Caco-2 (cell line): ENCODE data around the gene DDX31. TPM values are rescaled to one million over a fixed set of nuclear protein-coding genes. Genes with fewer than 3 reads are reported as not detected.

Experiments
- BruUV-seq: library from RNA; stranded (reverse); fragments of 400-500 nt; replicated peaks from 2 replicates; lab custom pipeline; 2021; lab: Mats Ljungman, UMichigan
- CTCF ChIA-PET: fragments of 300-600 bp; sonication (Branson Sonifier 250); formaldehyde crosslinking; loops from one replicate; lab custom pipeline; 2022; ENCODE audit warnings: antibody characterized with exemption; lab: Charles Lee
- POLR2A ChIA-PET: fragments of 300-600 bp; sonication (Branson Sonifier 250); formaldehyde crosslinking; loops from one replicate; lab custom pipeline; 2022; ENCODE audit warnings: antibody characterized with exemption; lab: Charles Lee
- DNase-seq, 2 experiments: peaks; one replicate each; pipeline versions ENCODE4 v3.0.0 to v3.0.0-alpha.2; 2020 to 2022
- H3K27me3 ChIP-seq: replicated peaks from 2 replicates; pipeline ENCODE4 v1.6.0; 2011; ENCODE audit warnings: low read length; ENCODE audit not compliant: control insufficient read depth, insufficient read depth
- H3K36me3 ChIP-seq: 2 replicates; pipeline ENCODE4 v1.5.1; 2011; ENCODE audit warnings: low read length; ENCODE audit not compliant: control insufficient read depth, insufficient read depth
- H3K4me1 ChIP-seq: fragments of 250-450 bp; sonication (Bioruptor Pico); 2 replicates; pipeline ENCODE4 v1.5.1; 2020; ENCODE audit warnings: mild to moderate bottlenecking
- H3K4me3 ChIP-seq: 2 replicates; pipeline ENCODE4 v1.5.1; 2011; ENCODE audit warnings: low read depth, mild to moderate bottlenecking, control low read depth, low read length
- H3K9me3 ChIP-seq: fragments of 250-450 bp; sonication (Bioruptor Pico); 2 replicates; pipeline ENCODE4 v1.5.1; 2020; ENCODE audit warnings: mild to moderate bottlenecking, moderate library complexity
- H3K27ac Mint-ChIP-seq: one replicate; pipeline ENCODE4 v1.8.0; 2022; ENCODE audit warnings: mixed read lengths; ENCODE audit not compliant: unreplicated experiment
- H3K27me3 Mint-ChIP-seq: one replicate; pipeline ENCODE4 v1.8.0; 2022; ENCODE audit warnings: mixed read lengths; ENCODE audit not compliant: insufficient read depth, unreplicated experiment
- H3K36me3 Mint-ChIP-seq: one replicate; pipeline ENCODE4 v1.8.0; 2022; ENCODE audit warnings: mild to moderate bottlenecking, mixed read lengths; ENCODE audit not compliant: insufficient read depth, unreplicated experiment
- H3K4me1 Mint-ChIP-seq: one replicate; pipeline ENCODE4 v1.8.0; 2022; ENCODE audit warnings: low read depth, mixed read lengths; ENCODE audit not compliant: unreplicated experiment
- H3K4me3 Mint-ChIP-seq: one replicate; pipeline ENCODE4 v1.8.0; 2022; ENCODE audit warnings: mild to moderate bottlenecking, moderate library complexity, mixed read lengths; ENCODE audit not compliant: unreplicated experiment
- H3K9me3 Mint-ChIP-seq: one replicate; pipeline ENCODE4 v1.8.0; 2022; ENCODE audit warnings: mixed read lengths; ENCODE audit not compliant: unreplicated experiment
- intact Hi-C: fragments of 100-400 bp; cut with micrococcal nuclease; formaldehyde crosslinking; loops from one replicate; pipeline ENCODE4 v1.10.0; 2022; ENCODE audit not compliant: unreplicated experiment
- total RNA-seq: library from RNA; stranded (reverse); gene quantifications from 2 replicates; pipeline ENCODE4 v1.2.3, GENCODE V29; 2022
- TF ChIP-seq, protein P1 (sequence below), 2 experiments: fragments of 200-600 bp in 1 of 2; IDR thresholded peaks; 1 replicate in 1 of 2; 2 replicates in 1 of 2; pipeline versions ENCODE4 v1.5.1 to v1.8.0; 2011 to 2022; ENCODE audit warnings: antibody characterized with exemption in 1 of 2, control low read depth in 1 of 2, inconsistent platforms in 1 of 2, low read depth in 1 of 2, low read length in 1 of 2, mild to moderate bottlenecking in 1 of 2, moderate library complexity in 1 of 2; ENCODE audit not compliant: insufficient read depth in 1 of 2, severe bottlenecking in 1 of 2, unreplicated experiment in 1 of 2

The DDX31 gene
- total RNA-seq, 1 experiment from 2014 or later = 23.1 TPM

DNA sequence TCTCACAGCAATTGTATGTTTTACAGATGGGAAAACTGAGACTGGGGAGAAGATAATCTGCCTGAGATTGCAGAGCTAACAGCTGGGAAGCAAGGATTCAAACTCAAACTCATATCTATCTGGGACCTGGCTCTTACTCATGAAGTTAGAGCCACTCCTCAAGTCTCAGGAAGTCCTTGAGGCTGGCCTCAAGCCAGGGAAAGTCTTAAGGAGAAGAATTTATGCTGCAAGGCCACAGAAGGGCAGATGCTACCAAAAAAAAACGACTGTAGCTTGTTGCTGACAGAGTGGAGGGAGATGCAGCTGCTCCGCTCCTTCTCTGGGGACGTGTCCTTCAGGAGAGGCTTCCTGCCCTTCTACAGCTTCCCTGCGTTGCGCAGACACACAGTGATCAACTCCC, 47.6 kb downstream of the DDX31 start:
- TF ChIP-seq, protein P1, sequence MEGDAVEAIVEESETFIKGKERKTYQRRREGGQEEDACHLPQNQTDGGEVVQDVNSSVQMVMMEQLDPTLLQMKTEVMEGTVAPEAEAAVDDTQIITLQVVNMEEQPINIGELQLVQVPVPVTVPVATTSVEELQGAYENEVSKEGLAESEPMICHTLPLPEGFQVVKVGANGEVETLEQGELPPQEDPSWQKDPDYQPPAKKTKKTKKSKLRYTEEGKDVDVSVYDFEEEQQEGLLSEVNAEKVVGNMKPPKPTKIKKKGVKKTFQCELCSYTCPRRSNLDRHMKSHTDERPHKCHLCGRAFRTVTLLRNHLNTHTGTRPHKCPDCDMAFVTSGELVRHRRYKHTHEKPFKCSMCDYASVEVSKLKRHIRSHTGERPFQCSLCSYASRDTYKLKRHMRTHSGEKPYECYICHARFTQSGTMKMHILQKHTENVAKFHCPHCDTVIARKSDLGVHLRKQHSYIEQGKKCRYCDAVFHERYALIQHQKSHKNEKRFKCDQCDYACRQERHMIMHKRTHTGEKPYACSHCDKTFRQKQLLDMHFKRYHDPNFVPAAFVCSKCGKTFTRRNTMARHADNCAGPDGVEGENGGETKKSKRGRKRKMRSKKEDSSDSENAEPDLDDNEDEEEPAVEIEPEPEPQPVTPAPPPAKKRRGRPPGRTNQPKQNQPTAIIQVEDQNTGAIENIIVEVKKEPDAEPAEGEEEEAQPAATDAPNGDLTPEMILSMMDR (IDR thresholded peaks at IDR 0.05; ENCODE audit: insufficient read depth in 1 of 2, low read depth in 1 of 2, low read length in 1 of 2, severe bottlenecking in 1 of 2, unreplicated experiment in 1 of 2) = no peak
- intact Hi-C loops = no loop called here
- no peaks in the 10 kb centered on the region for H3K9me3 Mint-ChIP-seq
- H3K36me3 ChIP-seq = no peaks in the 10 kb centered on the region
- no peaks in the 10 kb centered on the region for H3K27me3 Mint-ChIP-seq
- no peaks in the 10 kb centered on the region for H3K27me3 ChIP-seq
- no peak for DNase-seq
- no peaks in the 10 kb centered on the region for H3K4me1 ChIP-seq
- H3K4me1 Mint-ChIP-seq = no peaks in the 10 kb centered on the region
- H3K9me3 ChIP-seq = no peaks in the 10 kb centered on the region
- H3K36me3 Mint-ChIP-seq = peaks cover 46% of the 10 kb centered on the region
- ChIA-PET POLR2A (no interaction called here), CTCF (no interaction called here)
- no peak overlapping the region for H3K4me3 ChIP-seq
- no peak overlapping the region for H3K27ac Mint-ChIP-seq
- H3K4me3 Mint-ChIP-seq = no peak overlapping the region
- BruUV-seq = no TSS peak

DNA sequence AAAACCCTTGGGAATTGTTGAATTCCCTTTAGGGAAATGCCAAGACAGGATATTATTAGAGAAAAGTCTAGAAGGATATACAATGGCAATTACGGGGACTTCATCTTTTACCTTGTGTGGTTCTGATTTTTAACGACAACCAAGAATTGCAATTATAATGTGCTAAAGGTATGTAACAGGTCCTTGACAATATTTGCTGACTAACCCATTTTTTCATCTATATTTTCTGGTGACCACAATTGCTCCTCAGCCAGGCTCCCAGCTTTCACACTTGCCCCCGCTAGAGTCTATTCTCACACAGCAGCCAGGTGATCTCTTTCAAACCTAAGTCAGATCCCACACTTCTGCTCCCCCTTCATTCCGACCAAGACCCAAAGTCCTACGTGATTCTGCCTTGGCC, 53.1 kb downstream of the DDX31 start:
- Mint-ChIP-seq H3K4me3 (no peak overlapping the region), H3K27ac (no peak overlapping the region), H3K27me3 (no peaks in the 10 kb centered on the region), H3K36me3 (peaks cover 80% of the 10 kb centered on the region), H3K4me1 (no peaks in the 10 kb centered on the region), H3K9me3 (no peaks in the 10 kb centered on the region)
- BruUV-seq = no TSS peak
- ChIA-PET CTCF (no interaction called here), POLR2A (no interaction called here)
- Histone ChIP-seq H3K4me3 (no peak overlapping the region), H3K27me3 (no peaks in the 10 kb centered on the region), H3K36me3 (peaks cover 2% of the 10 kb centered on the region), H3K4me1 (no peaks in the 10 kb centered on the region), H3K9me3 (no peaks in the 10 kb centered on the region)
- TF ChIP-seq, protein P1 (IDR thresholded peaks at IDR 0.05; ENCODE audit: insufficient read depth in 1 of 2, low read depth in 1 of 2, low read length in 1 of 2, severe bottlenecking in 1 of 2, unreplicated experiment in 1 of 2) = no peak
- DNase-seq = no peak
- intact Hi-C loops = no loop called here

- no peaks in the 10 kb centered on the region for H3K9me3 Mint-ChIP-seq
- H3K4me3 Mint-ChIP-seq = no peak overlapping the region
- no peaks in the 10 kb centered on the region for H3K27me3 ChIP-seq
- no peak overlapping the region for H3K27ac Mint-ChIP-seq
- DNase-seq = no peak
- no peaks in the 10 kb centered on the region for H3K27me3 Mint-ChIP-seq
- no TSS peak for BruUV-seq
- no peaks in the 10 kb centered on the region for H3K4me1 Mint-ChIP-seq
- H3K4me3 ChIP-seq = no peak overlapping the region
- POLR2A ChIA-PET = no interaction called here
- intact Hi-C loops = no loop called here
- peaks cover 84% of the 10 kb centered on the region for H3K36me3 Mint-ChIP-seq
- no peaks in the 10 kb centered on the region for H3K4me1 ChIP-seq
- TF ChIP-seq, protein P1 (IDR thresholded peaks at IDR 0.05; ENCODE audit: insufficient read depth in 1 of 2, low read depth in 1 of 2, low read length in 1 of 2, severe bottlenecking in 1 of 2, unreplicated experiment in 1 of 2) = no peak
- CTCF ChIA-PET = no interaction called here
- no peaks in the 10 kb centered on the region for H3K9me3 ChIP-seq
- H3K36me3 ChIP-seq = peaks cover 2% of the 10 kb centered on the region
Observed at GRCh38 chr9:132615774-132616173, 54.0 kb downstream of the DDX31 start.
